Measurements from ENCODE around the gene CPA2. TPM values are rescaled to one million over a fixed set of nuclear protein-coding genes. Genes with fewer than 3 reads are reported as not detected.
"Not testable (repeated sequence)": the region's sequence is repeated elsewhere in the genome, so short reads cannot be mapped to it uniquely, and the experiment has no call there.

The CPA2 gene
- total RNA-seq, 2 experiments from 2014 or later: not detected

- Mint-ChIP-seq H3K36me3 (ENCODE audit: low read depth) (no peaks in the 10 kb centered on the region), H3K27me3 (no peaks in the 10 kb centered on the region), H3K9me3 (no peaks in the 10 kb centered on the region), H3K4me1 (ENCODE audit: low read depth) (peaks cover 8% of the 10 kb centered on the region), H3K4me3 (no peak overlapping the region), H3K27ac (no peak overlapping the region)
- no peaks in the 10 kb centered on the region for H3K36me3 ChIP-seq (ENCODE audit: insufficient read depth, low read length)
- no peaks in the 10 kb centered on the region for H3K27me3 ChIP-seq (ENCODE audit: control insufficient read depth in 1 of 2, insufficient read depth in 2 of 2, low read length in 2 of 2)
- DNase-seq (no peak), ATAC-seq (ENCODE audit: poor library complexity) (no peak)
- POLR2A ChIA-PET: no interaction called here
- intact Hi-C loops (cut with DNase I, micrococcal nuclease): loop anchor here (5.0 to 10.0 kb wide), 3 partner anchors 245 to 592 kb away; no protein-coding TSS in a partner anchor
- H3K27ac ChIP-seq (ENCODE audit: low read depth in 1 of 2, low read length in 2 of 2): no peak overlapping the region
- H3K4me3 ChIP-seq (ENCODE audit: low read length): no peak overlapping the region
- H3K9me3 ChIP-seq (ENCODE audit: control insufficient read depth in 1 of 2, insufficient read depth in 1 of 2, low read length in 2 of 2): no peaks in the 10 kb centered on the region
- TF ChIP-seq CTCF (IDR thresholded peaks at IDR 0.05): no peak
- H3K4me1 ChIP-seq (ENCODE audit: insufficient read depth, low read length): no peaks in the 10 kb centered on the region
- CTCF ChIA-PET: interaction anchor here (0.6 kb wide), 1 partner anchor 247 kb away, joined by 6 read pairs; no protein-coding TSS in a partner anchor
Measured at GRCh38 chr7:130240240-130240639, 26.4 kb upstream of the CPA2 start.

GRCh38 chr7:130242198-130243014 is 24.3 kb upstream of the CPA2 start:
- H3K9me3 Mint-ChIP-seq: no peaks in the 10 kb centered on the region

GRCh38 chr7:130243486-130243885 is 23.2 kb upstream of the CPA2 start:
- not testable (repeated sequence) for H3K27me3 Mint-ChIP-seq, H3K4me3 Mint-ChIP-seq
- intact Hi-C loops (cut with DNase I, micrococcal nuclease): loop anchor here (2.0 to 10.0 kb wide), 6 partner anchors 241 to 589 kb away; no protein-coding TSS in a partner anchor

More at GRCh38 chr7:130242198-130243014, 24.3 kb upstream of the CPA2 start:
- Mint-ChIP-seq H3K4me3 (no peak overlapping the region), H3K36me3 (ENCODE audit: low read depth) (no peaks in the 10 kb centered on the region), H3K27me3 (no peaks in the 10 kb centered on the region), H3K27ac (no peak overlapping the region), H3K4me1 (ENCODE audit: low read depth) (peaks cover 8% of the 10 kb centered on the region)
- CTCF ChIA-PET: interaction anchor here (0.6 kb wide), 2 partner anchors 377 to 516 kb away, joined by 3 read pairs; no protein-coding TSS in a partner anchor
- H3K9me3 ChIP-seq (ENCODE audit: control insufficient read depth in 1 of 2, insufficient read depth in 1 of 2, low read length in 2 of 2): peaks cover 0 to 4% of the 10 kb centered on the region in 2 experiments
- no peaks in the 10 kb centered on the region for H3K36me3 ChIP-seq (ENCODE audit: insufficient read depth, low read length)
- DNase-seq (peak; percentile 23 to 70 (median 40)), ATAC-seq (ENCODE audit: poor library complexity) (peak; percentile 60)
- no peaks in the 10 kb centered on the region for H3K4me1 ChIP-seq (ENCODE audit: insufficient read depth, low read length)
- no peak overlapping the region for H3K4me3 ChIP-seq (ENCODE audit: low read length)
- H3K27me3 ChIP-seq (ENCODE audit: control insufficient read depth in 1 of 2, insufficient read depth in 2 of 2, low read length in 2 of 2): no peaks in the 10 kb centered on the region
- intact Hi-C loops (cut with DNase I, micrococcal nuclease): loop anchor here (1.0 to 10.0 kb wide), 7 partner anchors 242 to 590 kb away; no protein-coding TSS in a partner anchor
- POLR2A ChIA-PET: interaction anchor here (1.0 kb wide), 1 partner anchor 31 kb away, joined by 4 read pairs; no protein-coding TSS in a partner anchor
- peak; percentile 85 for TF ChIP-seq CTCF (IDR thresholded peaks at IDR 0.05)
- H3K27ac ChIP-seq (ENCODE audit: low read depth in 1 of 2, low read length in 2 of 2): no peak overlapping the region

GRCh38 chr7:130246491-130246890 is 20.2 kb upstream of the CPA2 start:
- ATAC-seq (ENCODE audit: poor library complexity); H3K27ac ChIP-seq (ENCODE audit: low read depth in 1 of 2, low read length in 2 of 2); H3K9me3 ChIP-seq (ENCODE audit: control insufficient read depth in 1 of 2, insufficient read depth in 1 of 2, low read length in 2 of 2); H3K27ac Mint-ChIP-seq; H3K27me3 ChIP-seq (ENCODE audit: control insufficient read depth in 1 of 2, insufficient read depth in 2 of 2, low read length in 2 of 2); DNase-seq; H3K9me3 Mint-ChIP-seq; H3K4me3 ChIP-seq (ENCODE audit: low read length); H3K4me1 Mint-ChIP-seq (ENCODE audit: low read depth); CTCF ChIA-PET; H3K4me3 Mint-ChIP-seq; H3K36me3 Mint-ChIP-seq (ENCODE audit: low read depth); POLR2A ChIA-PET; H3K4me1 ChIP-seq (ENCODE audit: insufficient read depth, low read length); H3K27me3 Mint-ChIP-seq; H3K36me3 ChIP-seq (ENCODE audit: insufficient read depth, low read length): not testable (repeated sequence)
- intact Hi-C loops (cut with DNase I, micrococcal nuclease): loop anchor here in 1 of 2 experiments (10.0 kb wide), 1 partner anchor 238 kb away; no protein-coding TSS in a partner anchor

More at GRCh38 chr7:130243486-130243885, 23.2 kb upstream of the CPA2 start:
- H3K4me3 ChIP-seq (ENCODE audit: low read length); H3K4me1 Mint-ChIP-seq (ENCODE audit: low read depth); H3K27ac Mint-ChIP-seq; H3K9me3 Mint-ChIP-seq; H3K27me3 ChIP-seq (ENCODE audit: control insufficient read depth in 1 of 2, insufficient read depth in 2 of 2, low read length in 2 of 2); ATAC-seq (ENCODE audit: poor library complexity); H3K27ac ChIP-seq (ENCODE audit: low read depth in 1 of 2, low read length in 2 of 2); H3K36me3 ChIP-seq (ENCODE audit: insufficient read depth, low read length); H3K36me3 Mint-ChIP-seq (ENCODE audit: low read depth); DNase-seq; CTCF ChIA-PET; H3K9me3 ChIP-seq (ENCODE audit: control insufficient read depth in 1 of 2, insufficient read depth in 1 of 2, low read length in 2 of 2); H3K4me1 ChIP-seq (ENCODE audit: insufficient read depth, low read length): not testable (repeated sequence)
- POLR2A ChIA-PET: interaction anchor here (1.0 kb wide), 1 partner anchor 30 kb away, joined by 4 read pairs; no protein-coding TSS in a partner anchor

GRCh38 chr7:130248842-130249241 is 17.8 kb upstream of the CPA2 start:
- ATAC-seq (ENCODE audit: poor library complexity); H3K36me3 ChIP-seq (ENCODE audit: insufficient read depth, low read length); H3K9me3 Mint-ChIP-seq; H3K27me3 ChIP-seq (ENCODE audit: control insufficient read depth in 1 of 2, insufficient read depth in 2 of 2, low read length in 2 of 2); H3K27me3 Mint-ChIP-seq; CTCF ChIA-PET; H3K36me3 Mint-ChIP-seq (ENCODE audit: low read depth); H3K4me1 ChIP-seq (ENCODE audit: insufficient read depth, low read length); DNase-seq; H3K4me3 Mint-ChIP-seq; H3K27ac ChIP-seq (ENCODE audit: low read depth in 1 of 2, low read length in 2 of 2); H3K4me3 ChIP-seq (ENCODE audit: low read length); H3K27ac Mint-ChIP-seq; H3K4me1 Mint-ChIP-seq (ENCODE audit: low read depth); H3K9me3 ChIP-seq (ENCODE audit: control insufficient read depth in 1 of 2, insufficient read depth in 1 of 2, low read length in 2 of 2); POLR2A ChIA-PET: not testable (repeated sequence)
- intact Hi-C loops (cut with DNase I, micrococcal nuclease): loop anchor here in 1 of 2 experiments (10.0 kb wide), 1 partner anchor 236 kb away; no protein-coding TSS in a partner anchor

Measured in CD4-positive, alpha-beta T cell (primary cell).